ENCODE results near the gene SOX5. TPM values are rescaled to one million over a fixed set of nuclear protein-coding genes. Genes with fewer than 3 reads are reported as not detected.
A peak's percentile ranks its signal among the peaks of the same experiment; 100 is the strongest.
"Not testable (repeated sequence)": the region's sequence is repeated elsewhere in the genome, so short reads cannot be mapped to it uniquely, and the experiment has no call there.

Gene SOX5
- polyA plus RNA-seq, 3 donors = 6.9 to 7.4 (median 7.3) TPM

- no peak for DNase-seq (ENCODE audit: extremely low read depth in 1 of 11, low read depth in 9 of 11, low spot score in 4 of 11)
Measured at GRCh38 chr12:23855813-23856212, 93.7 kb downstream of the SOX5 start.

GRCh38 chr12:23854598-23854997 lies 94.9 kb downstream of the SOX5 start:
- DNase-seq (ENCODE audit: extremely low read depth in 1 of 11, low read depth in 9 of 11, low spot score in 4 of 11) = no peak

GRCh38 chr12:23853640-23854039 lies 95.8 kb downstream of the SOX5 start:
- DNase-seq (ENCODE audit: extremely low read depth in 1 of 11, low read depth in 9 of 11, low spot score in 4 of 11) = no peak

GRCh38 chr12:23851602-23852001 lies 97.9 kb downstream of the SOX5 start:
- no peak for DNase-seq (ENCODE audit: extremely low read depth in 1 of 11, low read depth in 9 of 11, low spot score in 4 of 11)

GRCh38 chr12:23847857-23848256 lies 101.6 kb downstream of the SOX5 start:
- no peak for DNase-seq (ENCODE audit: extremely low read depth in 1 of 11, low read depth in 9 of 11, low spot score in 4 of 11)

GRCh38 chr12:23843958-23844357 lies 105.5 kb downstream of the SOX5 start:
- DNase-seq (ENCODE audit: extremely low read depth in 1 of 11, low read depth in 9 of 11, low spot score in 4 of 11) = no peak

- no peak for DNase-seq (ENCODE audit: extremely low read depth in 1 of 11, low read depth in 9 of 11, low spot score in 4 of 11)
Measured at GRCh38 chr12:23834076-23834475, 115.4 kb downstream of the SOX5 start.

- no peak for DNase-seq (ENCODE audit: extremely low read depth in 1 of 11, low read depth in 9 of 11, low spot score in 4 of 11)
Measured at GRCh38 chr12:23831739-23832138, 117.7 kb downstream of the SOX5 start.

GRCh38 chr12:23830210-23830609 lies 119.3 kb downstream of the SOX5 start:
- no peak for DNase-seq (ENCODE audit: extremely low read depth in 1 of 11, low read depth in 9 of 11, low spot score in 4 of 11)

- DNase-seq (ENCODE audit: extremely low read depth in 1 of 11, low read depth in 9 of 11, low spot score in 4 of 11) = no peak
Measured at GRCh38 chr12:23827353-23827752, 122.1 kb downstream of the SOX5 start.

GRCh38 chr12:23825124-23825523 lies 124.3 kb downstream of the SOX5 start:
- not testable (repeated sequence) for DNase-seq (ENCODE audit: extremely low read depth in 1 of 11, low read depth in 9 of 11, low spot score in 4 of 11)

- DNase-seq (ENCODE audit: extremely low read depth in 1 of 11, low read depth in 9 of 11, low spot score in 4 of 11) = no peak
Measured at GRCh38 chr12:23824358-23824757, 125.1 kb downstream of the SOX5 start.

GRCh38 chr12:23822883-23823282 lies 126.6 kb downstream of the SOX5 start:
- DNase-seq (ENCODE audit: extremely low read depth in 1 of 11, low read depth in 9 of 11, low spot score in 4 of 11) = not testable (repeated sequence)

GRCh38 chr12:23817345-23817744 lies 132.1 kb downstream of the SOX5 start:
- DNase-seq (ENCODE audit: extremely low read depth in 1 of 11, low read depth in 9 of 11, low spot score in 4 of 11) = no peak

- DNase-seq (ENCODE audit: extremely low read depth in 1 of 11, low read depth in 9 of 11, low spot score in 4 of 11) = peak in 1 of 11 donors; percentile 7
Measured at GRCh38 chr12:23816394-23816851, 133.0 kb downstream of the SOX5 start.

GRCh38 chr12:23815810-23816209 lies 133.7 kb downstream of the SOX5 start:
- no peak for DNase-seq (ENCODE audit: extremely low read depth in 1 of 11, low read depth in 9 of 11, low spot score in 4 of 11)

- DNase-seq (ENCODE audit: extremely low read depth in 1 of 11, low read depth in 9 of 11, low spot score in 4 of 11) = no peak
Measured at GRCh38 chr12:23813206-23813605, 136.3 kb downstream of the SOX5 start.

GRCh38 chr12:23810329-23810902 lies 139.1 kb downstream of the SOX5 start:
- DNase-seq (ENCODE audit: extremely low read depth in 1 of 11, low read depth in 9 of 11, low spot score in 4 of 11) = no peak

- DNase-seq (ENCODE audit: extremely low read depth in 1 of 11, low read depth in 9 of 11, low spot score in 4 of 11) = no peak
Measured at GRCh38 chr12:23803540-23803939, 145.9 kb downstream of the SOX5 start.

- no peak for DNase-seq (ENCODE audit: extremely low read depth in 1 of 11, low read depth in 9 of 11, low spot score in 4 of 11)
Measured at GRCh38 chr12:23795494-23795893, 154.0 kb downstream of the SOX5 start.

- DNase-seq (ENCODE audit: extremely low read depth in 1 of 11, low read depth in 9 of 11, low spot score in 4 of 11) = no peak
Measured at GRCh38 chr12:23781118-23781517, 168.4 kb downstream of the SOX5 start.
